Stomach (tissue), 4 donors: ENCODE results near the gene ATP8A1.
"Not testable (repeated sequence)": the region's sequence is repeated elsewhere in the genome, so short reads cannot be mapped to it uniquely, and the experiment has no call there.

Experiments
- POLR2AphosphoS5 ChIP-seq, 3 donors: sonication (generic); formaldehyde crosslinking; IDR thresholded peaks; one replicate each; pipeline ENCODE4 v1.6.1; 2016; ENCODE audit warnings: antibody characterized with exemption in 3 of 3
- TF ChIP-seq, protein P1 (sequence below), 7 experiments: fragments of 450-650 bp in 4 of 7; fragments of 200-600 bp in 3 of 7; sonication (generic) in 3 of 7; IDR thresholded peaks; one replicate each; pipeline ENCODE4 v1.5.1; 2016 to 2019; ENCODE audit warnings: antibody characterized with exemption in 7 of 7, control low read depth in 2 of 7, mild to moderate bottlenecking in 1 of 7

DNA sequence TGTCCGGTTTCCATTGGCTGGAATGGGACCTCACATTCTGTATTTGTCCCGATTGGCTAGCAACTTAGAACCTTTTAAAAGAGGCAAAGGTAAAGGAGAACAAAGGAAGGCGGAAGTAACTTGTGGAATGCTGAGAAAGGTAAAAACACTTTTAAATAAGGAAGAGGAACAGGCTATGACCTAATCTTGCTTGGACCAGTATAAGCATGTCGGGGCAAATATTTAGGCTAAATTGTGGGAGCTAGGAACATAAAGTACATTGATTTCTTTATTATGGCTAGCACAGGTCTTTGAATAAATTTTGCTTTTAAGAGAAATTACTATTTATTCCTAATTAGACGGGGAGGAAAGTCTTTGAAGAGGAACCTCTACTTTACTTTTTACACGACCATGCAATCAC is 170.7 kb downstream of the ATP8A1 start:
- not testable (repeated sequence) for TF ChIP-seq POLR2AphosphoS5 (IDR thresholded peaks at IDR 0.05)
- TF ChIP-seq, protein P1, sequence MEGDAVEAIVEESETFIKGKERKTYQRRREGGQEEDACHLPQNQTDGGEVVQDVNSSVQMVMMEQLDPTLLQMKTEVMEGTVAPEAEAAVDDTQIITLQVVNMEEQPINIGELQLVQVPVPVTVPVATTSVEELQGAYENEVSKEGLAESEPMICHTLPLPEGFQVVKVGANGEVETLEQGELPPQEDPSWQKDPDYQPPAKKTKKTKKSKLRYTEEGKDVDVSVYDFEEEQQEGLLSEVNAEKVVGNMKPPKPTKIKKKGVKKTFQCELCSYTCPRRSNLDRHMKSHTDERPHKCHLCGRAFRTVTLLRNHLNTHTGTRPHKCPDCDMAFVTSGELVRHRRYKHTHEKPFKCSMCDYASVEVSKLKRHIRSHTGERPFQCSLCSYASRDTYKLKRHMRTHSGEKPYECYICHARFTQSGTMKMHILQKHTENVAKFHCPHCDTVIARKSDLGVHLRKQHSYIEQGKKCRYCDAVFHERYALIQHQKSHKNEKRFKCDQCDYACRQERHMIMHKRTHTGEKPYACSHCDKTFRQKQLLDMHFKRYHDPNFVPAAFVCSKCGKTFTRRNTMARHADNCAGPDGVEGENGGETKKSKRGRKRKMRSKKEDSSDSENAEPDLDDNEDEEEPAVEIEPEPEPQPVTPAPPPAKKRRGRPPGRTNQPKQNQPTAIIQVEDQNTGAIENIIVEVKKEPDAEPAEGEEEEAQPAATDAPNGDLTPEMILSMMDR (IDR thresholded peaks at IDR 0.05) = not testable (repeated sequence)
